GM21576 (cell line): ENCODE data around the gene GPC4.
"Not testable (repeated sequence)": the region's sequence is repeated elsewhere in the genome, so short reads cannot be mapped to it uniquely, and the experiment has no call there.

ENCODE experiments used
- ATAC-seq: cut with Tn5 transposase; IDR thresholded peaks from one replicate; pipeline ENCODE4 v1.9.1; 2021; ENCODE audit warnings: mild to moderate bottlenecking, moderate library complexity; ENCODE audit not compliant: unreplicated experiment

GPC4 gene

DNA sequence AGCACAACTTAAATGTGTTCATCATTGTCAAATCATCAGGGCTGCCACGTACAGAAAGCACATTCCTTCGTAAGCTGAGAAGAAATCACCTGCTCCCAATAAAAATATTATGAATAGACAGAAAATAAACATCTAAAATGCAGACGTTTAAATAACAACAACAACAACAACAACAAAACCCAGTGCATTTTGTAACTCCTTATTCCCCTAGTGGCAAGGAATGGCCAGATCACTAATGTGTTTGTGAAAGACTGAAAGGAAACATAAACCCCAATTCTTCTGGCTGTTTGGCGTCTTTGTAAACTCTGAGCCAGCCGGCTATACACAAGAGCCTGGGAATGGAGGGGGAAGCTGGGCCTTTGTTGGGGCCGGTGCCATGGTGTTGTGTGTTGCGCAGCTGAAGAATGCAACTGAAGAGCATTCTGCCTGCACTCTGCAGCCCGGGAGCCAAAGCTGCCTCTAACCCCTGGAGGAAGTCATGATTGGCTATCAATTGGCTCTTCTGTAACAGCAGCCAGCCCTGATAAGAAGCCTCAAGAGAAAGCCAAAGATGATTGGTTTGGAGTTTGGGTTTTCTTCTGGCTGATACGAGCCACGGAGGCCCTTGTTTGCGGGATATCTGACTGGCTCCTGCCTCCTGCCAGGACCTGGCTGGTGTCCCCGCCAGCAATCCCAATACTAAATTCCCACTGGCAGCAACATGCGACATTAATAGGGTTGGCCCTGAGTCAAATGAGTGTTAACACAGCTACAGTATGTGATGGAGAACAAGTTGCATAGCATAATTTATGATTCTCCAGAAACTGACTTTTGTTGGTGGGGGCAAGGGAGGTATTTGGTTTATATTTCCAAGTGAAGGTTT, 107.4 kb downstream of the GPC4 start:
- ATAC-seq: no peak

DNA sequence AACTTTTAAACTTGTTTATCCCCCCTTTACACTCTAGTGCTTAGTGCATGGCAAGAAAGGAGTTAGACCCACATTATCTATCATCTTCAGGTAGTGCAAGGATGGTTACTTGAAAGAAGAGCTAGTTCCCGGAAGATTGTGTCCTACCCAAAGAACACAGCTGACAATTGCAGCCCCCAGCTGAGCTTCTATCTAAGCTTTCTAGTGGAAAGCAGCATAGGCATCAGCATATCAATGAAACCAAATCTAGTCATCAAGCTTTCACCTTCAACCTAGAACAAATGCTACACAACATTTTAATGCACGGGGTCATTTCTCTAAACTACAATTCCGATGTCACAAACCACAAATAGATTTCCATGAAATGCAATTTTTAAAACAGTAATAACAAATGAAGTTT, 108.2 kb downstream of the GPC4 start:
- ATAC-seq: no peak

DNA sequence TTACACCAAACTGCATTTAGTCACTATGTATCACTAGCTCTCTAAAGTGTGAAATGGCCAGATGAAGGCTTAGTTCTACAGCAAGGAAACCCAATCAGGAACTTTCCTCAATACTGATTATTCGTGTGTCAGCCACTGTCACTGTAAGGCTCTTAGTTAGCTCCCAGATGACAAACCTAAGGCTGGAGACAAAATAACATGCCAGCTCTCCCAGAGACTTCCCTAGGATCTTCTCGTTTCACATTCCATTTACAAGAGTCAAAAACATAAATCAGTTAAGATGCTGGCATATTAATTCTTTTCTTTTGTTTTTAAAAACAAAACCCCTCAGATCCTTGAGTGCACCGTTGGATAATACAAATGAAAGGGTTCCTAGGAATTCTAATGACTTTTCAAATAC, 109.0 kb downstream of the GPC4 start:
- no peak for ATAC-seq

DNA sequence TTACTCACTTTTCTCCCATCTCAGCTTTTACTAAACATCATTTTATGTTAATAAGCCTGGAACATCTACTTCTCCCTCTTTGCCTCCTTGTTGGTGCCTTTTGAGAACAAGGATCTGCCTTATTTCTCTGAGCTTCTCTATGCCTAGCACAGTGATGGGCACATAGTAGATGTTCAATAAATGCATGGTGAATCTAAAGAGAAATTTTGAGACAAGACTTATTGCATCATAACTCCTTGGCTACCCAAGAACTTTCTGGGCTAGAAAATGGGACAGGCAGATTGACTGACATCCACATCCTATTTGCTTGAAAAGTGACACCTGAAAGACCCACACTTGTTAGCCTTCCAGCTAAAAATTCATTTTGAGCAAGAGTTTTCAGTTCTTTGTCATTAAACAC, 109.9 kb downstream of the GPC4 start:
- no peak for ATAC-seq

DNA sequence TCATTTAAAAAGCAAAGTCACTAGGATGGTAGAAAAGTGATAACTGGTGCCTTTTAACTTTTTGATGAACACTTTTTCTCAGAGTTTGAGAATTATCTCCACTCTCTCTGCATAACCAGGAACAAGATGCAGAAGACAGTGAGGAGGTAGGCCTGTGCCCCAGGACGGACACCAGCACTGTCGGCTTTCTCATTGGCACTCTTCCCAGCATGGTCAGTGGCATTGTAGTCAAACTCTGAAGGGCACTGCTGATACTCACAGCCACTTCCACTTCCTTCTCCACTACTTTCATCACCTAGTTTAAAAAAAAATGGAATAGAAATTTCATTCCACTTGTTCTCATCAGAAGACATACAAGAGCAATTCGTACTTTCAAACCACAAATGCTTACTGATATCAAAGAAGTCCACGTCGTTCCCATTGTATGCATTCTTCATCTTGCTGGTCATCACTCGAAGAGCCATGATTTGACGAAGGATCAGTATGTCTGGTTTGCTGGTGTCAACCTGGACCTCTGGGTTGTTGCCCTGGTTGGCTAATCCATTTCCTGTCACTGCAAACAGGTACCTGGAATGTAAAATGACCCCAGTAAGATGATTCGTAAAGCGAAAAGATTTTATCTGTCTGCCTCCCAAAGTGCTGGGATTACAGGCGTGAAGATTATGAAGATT, 112.4 kb downstream of the GPC4 start:
- ATAC-seq: no peak

DNA sequence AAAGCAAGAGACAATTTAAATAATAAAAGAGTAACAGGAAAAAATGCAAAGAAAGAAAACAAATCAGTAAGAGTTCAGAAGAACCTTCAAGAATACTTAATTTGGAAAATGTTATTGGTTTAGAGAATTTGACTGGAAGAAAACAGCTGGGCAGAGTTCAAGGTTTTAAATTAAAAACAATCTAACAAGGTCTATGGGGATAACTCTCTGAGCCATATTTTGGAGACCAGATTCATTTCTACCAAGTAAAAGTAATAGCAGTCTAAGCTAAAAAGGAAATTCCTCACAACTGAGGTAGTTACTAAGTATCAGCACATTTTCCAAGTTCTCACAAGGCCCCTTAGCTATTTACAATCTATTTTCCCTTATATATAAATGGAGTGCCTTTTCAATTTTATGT, 114.7 kb downstream of the GPC4 start:
- no peak for ATAC-seq

DNA sequence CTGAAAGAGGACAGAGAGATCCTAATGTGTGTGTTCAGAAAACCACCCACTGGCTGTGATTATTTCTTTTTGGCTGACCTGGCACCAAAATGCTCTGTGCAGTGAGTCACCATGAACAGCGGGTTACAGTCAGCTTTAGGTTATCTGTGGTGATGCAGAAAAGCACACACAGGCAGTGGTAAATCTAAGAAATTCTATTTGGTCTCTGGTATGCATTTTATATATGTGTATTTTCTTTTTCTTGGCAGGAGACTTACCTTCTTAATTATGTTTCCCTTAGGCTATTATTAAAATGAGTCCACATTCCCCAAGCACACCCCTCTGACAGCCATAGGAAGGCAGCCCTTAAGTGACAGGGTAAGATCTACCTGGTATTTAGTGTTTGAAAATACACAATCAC, 118.0 kb downstream of the GPC4 start:
- ATAC-seq: no peak

DNA sequence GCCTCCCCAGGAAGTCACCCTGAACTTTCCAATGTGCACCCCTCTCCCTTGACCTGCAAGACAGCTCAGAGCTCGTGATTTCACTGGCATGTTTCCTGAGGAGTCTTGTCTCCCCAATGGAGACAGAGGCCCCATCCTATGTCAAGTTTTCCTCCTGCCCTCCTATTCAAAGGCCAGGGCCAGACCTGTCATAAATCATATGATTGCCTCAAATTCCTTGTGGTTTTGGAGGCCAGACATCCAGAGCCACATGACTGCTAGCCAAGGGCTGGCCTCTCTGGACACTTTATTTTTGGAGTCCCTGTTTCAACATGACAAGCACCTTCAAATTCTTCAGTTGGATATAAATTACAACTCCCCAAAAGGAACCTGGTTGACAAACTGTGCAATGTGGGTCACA, 121.2 kb downstream of the GPC4 start:
- no peak for ATAC-seq

DNA sequence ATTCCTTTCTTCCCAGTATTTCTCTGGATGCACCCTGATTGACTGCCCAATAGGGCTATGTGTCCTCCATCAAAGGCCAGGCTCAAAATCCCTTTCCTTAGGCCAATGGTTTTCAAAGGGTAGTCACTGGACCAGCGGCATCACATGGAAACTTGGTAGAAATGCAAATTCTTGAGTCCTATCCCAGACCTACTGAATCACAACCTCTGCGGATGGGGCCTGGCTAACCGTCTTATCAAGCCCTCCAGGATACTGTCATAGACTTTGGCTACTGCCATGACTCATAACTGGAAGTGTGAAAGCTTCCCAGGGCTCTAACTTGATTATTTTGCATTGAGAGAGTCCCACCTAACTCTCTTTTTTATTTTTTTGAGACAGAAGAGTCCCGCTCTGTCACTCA, 125.2 kb downstream of the GPC4 start:
- no peak for ATAC-seq

DNA sequence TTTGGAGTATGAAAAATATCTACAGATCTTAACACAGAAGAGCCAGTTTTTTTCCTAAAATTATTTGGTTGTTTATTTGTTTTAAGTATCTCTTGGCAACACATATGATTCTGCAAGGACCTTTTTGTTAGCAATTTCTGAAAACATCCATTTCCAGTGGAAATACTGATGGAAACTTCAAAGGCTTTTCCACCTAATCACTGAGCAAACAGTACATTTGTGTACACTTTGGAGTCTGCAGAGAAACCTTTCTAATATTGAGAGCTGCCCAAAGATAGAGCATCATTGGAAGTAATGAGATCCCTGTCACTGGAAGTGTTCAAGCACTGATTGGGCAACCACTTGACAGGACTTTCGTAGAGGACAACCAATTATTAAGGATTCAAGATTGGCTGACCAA, 127.4 kb downstream of the GPC4 start:
- ATAC-seq: no peak

DNA sequence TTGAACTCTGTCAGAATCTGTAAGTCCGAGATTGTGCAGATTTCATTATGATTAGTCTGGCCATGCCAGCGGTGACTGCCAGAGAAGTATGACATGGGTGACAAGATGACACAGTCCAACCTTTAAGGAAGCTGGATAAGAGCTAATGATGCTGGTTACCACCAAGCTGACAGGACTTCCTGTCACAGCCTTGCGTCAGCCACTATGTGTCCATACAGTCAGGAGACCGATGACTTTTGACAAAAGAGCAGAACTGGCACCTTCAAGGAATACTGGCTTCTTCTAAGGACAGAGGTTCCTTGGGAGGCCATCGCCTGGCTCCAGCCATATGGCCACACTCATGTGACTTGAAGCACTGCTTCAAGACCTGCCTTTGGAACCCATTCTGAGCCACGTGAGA, 129.9 kb downstream of the GPC4 start:
- no peak for ATAC-seq

DNA sequence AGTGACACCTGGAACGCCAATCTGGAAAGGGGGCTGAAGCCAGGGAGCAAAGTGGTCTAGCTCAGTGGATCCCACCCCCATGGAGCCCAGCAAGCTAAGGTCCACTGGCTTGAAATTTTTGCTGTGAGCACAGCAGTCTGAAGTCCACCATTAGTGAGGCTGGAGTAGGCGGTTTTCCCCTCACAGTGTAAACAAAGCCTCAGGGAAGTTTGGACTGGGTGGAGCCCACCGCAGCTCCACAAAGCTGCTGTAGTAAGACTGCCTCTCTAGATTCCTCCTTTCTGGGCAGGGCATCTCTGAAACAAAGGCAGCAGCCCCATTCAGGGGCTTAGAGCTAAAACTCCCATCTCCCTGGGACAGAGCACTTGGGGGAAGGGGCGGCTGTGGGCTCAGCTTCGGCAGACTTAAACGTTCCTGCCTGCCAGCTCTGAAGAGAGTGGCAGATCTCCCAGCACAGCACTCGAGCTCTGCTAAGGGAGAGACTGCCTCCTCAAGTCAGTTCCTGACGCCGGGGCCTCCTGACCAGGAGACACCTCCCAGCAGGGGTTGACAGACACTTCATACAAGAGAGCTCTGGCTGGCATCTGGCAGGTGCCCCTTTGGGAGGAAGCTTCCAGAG, 136.1 kb downstream of the GPC4 start:
- not testable (repeated sequence) for ATAC-seq

DNA sequence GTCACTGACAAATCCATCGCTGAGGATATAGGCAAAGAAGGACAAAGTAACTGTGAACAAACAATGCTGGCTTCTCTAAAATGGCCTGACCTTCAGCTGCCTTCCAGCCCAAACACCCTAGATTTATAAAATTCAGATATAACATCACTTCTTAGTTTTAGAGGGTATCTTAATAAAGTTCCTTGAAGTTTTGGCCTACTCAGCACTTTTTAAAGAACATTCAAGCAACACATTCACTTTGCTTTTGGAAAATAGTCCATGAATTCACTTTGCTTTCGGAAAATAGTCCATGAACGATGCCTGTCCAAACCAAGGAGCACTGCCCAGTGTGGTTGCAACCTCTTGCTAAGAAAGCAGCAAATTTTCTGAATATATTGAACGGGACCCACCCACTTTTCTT, 142.1 kb downstream of the GPC4 start:
- ATAC-seq: no peak

DNA sequence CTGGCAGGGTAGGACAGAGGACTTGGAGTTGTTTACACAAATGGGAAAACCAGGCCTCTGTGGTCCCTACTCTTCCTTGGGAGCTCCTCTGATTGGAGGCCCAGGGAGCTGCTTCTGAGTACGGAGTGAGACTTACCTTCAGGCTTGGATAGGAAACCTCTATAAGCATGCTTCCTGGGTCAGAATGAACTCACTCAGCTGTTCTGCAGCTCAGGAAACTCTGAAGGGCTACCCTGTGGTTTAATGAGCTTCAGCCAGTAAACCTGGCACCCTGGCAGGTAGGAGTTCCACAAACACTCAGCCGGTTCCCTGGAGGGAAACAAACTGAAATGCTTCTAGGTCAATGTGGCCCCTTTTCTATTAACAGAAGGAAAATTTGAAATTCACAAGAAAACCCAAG, 146.1 kb downstream of the GPC4 start:
- no peak for ATAC-seq

DNA sequence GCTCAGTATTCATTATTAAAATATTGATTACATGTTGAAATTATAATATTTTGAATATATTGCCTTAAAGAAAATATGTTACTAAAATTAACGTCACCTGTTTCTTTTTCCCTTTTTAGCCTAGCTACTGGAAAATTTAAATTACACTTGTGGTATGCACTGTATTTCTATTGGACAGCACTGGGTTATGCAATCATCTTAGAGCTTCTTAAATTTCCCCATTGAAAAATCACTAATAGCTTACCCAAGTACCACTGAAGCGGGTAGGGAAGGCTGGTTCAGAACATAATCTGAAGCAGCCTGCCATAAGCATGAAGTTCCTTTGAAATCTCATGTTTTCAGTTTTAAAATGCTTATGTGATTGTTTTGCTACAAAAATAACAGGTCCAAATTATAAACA, 147.7 kb downstream of the GPC4 start:
- no peak for ATAC-seq

DNA sequence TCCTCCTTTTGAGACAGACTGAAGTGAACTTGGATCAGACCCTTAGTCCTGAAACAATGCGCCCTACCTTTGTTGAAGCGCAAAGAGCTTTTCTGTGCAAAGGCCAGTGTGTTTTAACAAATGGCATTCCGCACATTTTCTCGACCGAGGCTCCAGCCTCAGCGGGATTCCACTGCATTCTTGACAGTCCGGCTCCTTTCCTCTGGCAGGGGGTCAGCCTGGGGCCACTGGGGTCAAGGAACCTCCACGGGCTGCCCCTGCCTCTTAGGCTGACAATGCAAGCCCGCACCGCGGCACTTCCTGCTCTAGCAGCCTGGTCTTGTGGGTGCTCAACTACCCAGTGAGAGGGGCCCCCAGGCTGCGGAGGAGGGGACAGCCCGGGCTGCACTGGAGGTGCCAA, 150.0 kb downstream of the GPC4 start:
- ATAC-seq: no peak

DNA sequence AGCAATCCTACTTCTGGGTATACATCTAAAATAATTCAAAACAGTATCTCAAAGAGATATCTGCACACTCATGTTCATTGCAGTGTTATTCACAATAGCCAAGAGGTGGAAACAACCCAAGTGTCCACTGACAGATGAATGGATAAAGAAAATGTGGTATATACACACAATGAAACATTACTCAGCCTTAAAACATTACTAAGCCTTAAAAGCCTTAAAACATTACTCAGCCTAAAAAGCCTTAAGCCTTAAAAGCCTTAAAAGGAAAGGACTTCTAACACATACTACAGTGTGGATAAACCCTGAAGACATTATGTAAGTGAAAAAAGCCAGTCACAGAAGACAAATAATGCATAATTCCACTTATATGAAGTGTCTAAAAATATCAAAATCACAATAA, 156.8 kb downstream of the GPC4 start:
- no peak for ATAC-seq

DNA sequence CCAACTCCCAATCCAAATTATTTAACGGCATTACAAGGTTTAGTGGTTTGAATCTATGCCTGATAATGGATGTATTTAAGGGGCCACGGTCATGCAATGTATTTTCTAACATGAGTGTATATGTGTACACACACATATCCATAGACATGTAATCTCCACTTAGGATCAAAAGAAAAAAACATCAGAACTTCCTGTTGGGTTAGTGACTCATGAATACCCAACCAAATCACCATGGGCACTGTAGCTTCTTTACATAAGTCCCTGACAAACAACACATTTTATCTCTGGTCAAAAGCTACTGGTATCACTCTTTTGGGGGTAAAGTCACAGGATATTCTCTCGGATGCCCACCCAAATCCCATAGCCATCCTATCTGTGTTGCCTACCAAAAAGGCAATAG, 160.6 kb downstream of the GPC4 start:
- ATAC-seq: no peak

DNA sequence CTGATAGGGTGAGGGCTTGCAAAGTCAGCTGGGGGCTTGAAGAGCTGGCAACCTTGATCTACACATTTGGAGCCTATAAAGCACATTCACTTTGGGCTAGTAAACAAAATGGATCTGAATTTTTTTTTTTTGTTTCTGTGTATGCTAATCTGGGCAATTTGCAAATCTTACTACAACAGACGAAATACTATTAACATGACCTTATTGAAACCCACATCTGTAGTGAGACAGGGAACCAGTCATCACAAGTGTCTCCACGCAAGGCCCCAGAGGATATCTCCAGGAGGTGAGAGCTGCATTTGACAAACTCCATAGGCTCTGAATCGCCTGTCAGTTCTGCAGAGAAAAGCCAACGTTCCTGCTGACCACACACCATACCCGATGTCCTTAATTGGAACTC, 164.1 kb downstream of the GPC4 start:
- ATAC-seq: no peak

DNA sequence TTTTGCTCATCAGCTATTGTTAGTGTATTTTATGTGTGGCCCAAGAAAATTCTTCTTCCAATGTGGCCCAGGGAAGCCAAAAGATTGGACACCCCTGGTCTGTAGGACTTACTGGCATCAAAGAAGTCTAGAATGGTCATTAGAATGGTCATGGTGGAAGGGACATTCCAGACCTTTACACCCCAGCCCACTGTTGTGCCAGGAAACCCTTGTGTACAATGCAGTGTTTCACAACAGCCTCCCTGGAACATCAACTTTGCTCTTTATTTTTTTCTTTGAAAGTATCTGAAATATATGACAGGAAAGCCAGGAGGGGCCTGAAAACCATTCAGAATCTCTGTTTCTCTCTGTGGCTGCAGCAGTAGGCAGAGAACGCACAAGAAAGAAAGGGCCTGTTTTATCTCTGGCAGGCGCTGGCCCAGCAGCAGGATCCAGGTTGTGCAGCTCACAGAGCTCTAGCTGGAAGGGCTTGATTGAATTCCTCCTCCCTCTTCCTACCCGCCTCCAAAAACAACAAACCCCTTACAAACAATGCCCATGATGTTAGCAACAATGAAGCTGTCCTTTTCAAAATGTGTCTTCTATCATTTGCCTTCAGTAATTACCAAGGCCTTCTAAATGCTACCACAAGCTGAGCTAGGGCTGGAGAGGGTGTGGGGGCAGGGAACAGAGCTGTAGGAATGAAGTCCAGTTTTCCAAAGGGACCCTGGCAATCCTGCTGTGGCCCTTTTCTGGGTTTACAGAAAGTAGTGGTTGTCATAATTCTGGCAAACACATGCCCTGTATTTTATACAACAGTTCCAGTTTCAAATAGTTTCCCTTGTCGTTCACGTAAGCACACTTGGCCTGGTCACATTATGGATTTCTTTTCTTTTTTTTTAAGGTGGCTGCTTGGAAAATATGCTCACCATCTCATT, 164.8 kb downstream of the GPC4 start:
- no peak for ATAC-seq
